B cell (primary cell): Measurements from ENCODE around the gene NONO. TPM values are rescaled to one million over a fixed set of nuclear protein-coding genes. Genes with fewer than 3 reads are reported as not detected.

ENCODE experiments used
- ATAC-seq: fragments of 200-7000 bp; cut with Tn5 transposase; one replicate; pipeline ENCODE4 v1.10.0; 2021; ENCODE audit warnings: low read depth, mild to moderate bottlenecking, moderate number of reproducible peaks, moderate library complexity
- CTCF ChIA-PET: fragments of 350-600 bp; sonication (Branson Sonifier 250); formaldehyde crosslinking; loops from one replicate; lab custom pipeline; 2021; ENCODE audit warnings: antibody characterized with exemption, inconsistent platforms; lab: Charles Lee
- POLR2A ChIA-PET: fragments of 350-600 bp; sonication (Branson Sonifier 250); formaldehyde crosslinking; loops from one replicate; lab custom pipeline; 2021; ENCODE audit warnings: antibody characterized with exemption; lab: Charles Lee
- DNase-seq: peaks from one replicate; pipeline ENCODE4 v3.0.0; 2013
- H2AFZ ChIP-seq: 2 replicates; pipeline ENCODE4 v1.6.1; 2012; ENCODE audit warnings: mild to moderate bottlenecking, low read depth, low read length; ENCODE audit not compliant: insufficient read depth, poor library complexity, severe bottlenecking
- H3K27ac ChIP-seq, 2 donors: 1 replicate in 1 of 2; 2 replicates in 1 of 2; pipeline ENCODE4 v1.5.1; 2012 to 2013; ENCODE audit warnings: low read length in 2 of 2, mild to moderate bottlenecking in 2 of 2, moderate library complexity in 1 of 2
- H3K27me3 ChIP-seq, 4 experiments: fragments of 200-600 bp in 1 of 4; sonication (generic) in 1 of 4; replicated peaks in 1 of 4; 1 replicate in 2 of 4; 2 replicates in 2 of 4; pipeline versions ENCODE4 v1.6.1 to v1.7.0; 2013 to 2016; ENCODE audit warnings: low read length in 3 of 4, mild to moderate bottlenecking in 2 of 4, mixed read lengths in 1 of 4, moderate library complexity in 1 of 4; ENCODE audit not compliant: insufficient read depth in 4 of 4, control insufficient read depth in 3 of 4; ENCODE audit errors: control extremely low read depth in 1 of 4
- H3K36me3 ChIP-seq, 2 experiments: replicated peaks in 1 of 2; 1 replicate in 1 of 2; 2 replicates in 1 of 2; pipeline versions ENCODE4 v1.6.1 to v1.7.1; 2013; ENCODE audit warnings: low read length in 1 of 2; ENCODE audit not compliant: insufficient read depth in 2 of 2, control insufficient read depth in 1 of 2; ENCODE audit errors: control extremely low read depth in 1 of 2, extremely low read depth in 1 of 2
- H3K4me1 ChIP-seq, 2 donors: fragments of 200-600 bp in 1 of 2; sonication (generic) in 1 of 2; 1 replicate in 1 of 2; 2 replicates in 1 of 2; pipeline versions ENCODE4 v1.5.1 to v1.6.1; 2013 to 2017; ENCODE audit warnings: low read length in 2 of 2; ENCODE audit not compliant: control insufficient read depth in 2 of 2, insufficient read depth in 2 of 2
- H3K4me2 ChIP-seq: replicated peaks from 2 replicates; pipeline ENCODE3; 2012; ENCODE audit warnings: mild to moderate bottlenecking, low read depth, low read length; ENCODE audit not compliant: poor library complexity, severe bottlenecking
- H3K4me3 ChIP-seq, 5 experiments: fragments of 200-600 bp in 1 of 5; sonication (generic) in 1 of 5; 1 replicate in 3 of 5; 2 replicates in 2 of 5; pipeline versions ENCODE4 v1.5.1 to v1.7.0; 2011 to 2016; ENCODE audit warnings: low read length in 4 of 5, mild to moderate bottlenecking in 4 of 5, low read depth in 2 of 5, control low read depth in 1 of 5, moderate library complexity in 1 of 5; ENCODE audit not compliant: insufficient read depth in 1 of 5; ENCODE audit errors: control extremely low read depth in 1 of 5, extremely low read depth in 1 of 5
- H3K79me2 ChIP-seq: fragments of 200-600 bp; sonication (generic); one replicate; pipeline ENCODE4 v1.6.0; 2016; ENCODE audit warnings: low read length; ENCODE audit not compliant: control insufficient read depth, insufficient read depth
- H3K9ac ChIP-seq: fragments of 200-600 bp; sonication (generic); 2 replicates; pipeline ENCODE4 v1.6.1; 2017; ENCODE audit warnings: mild to moderate bottlenecking, low read length, moderate library complexity
- H3K9me3 ChIP-seq, 3 donors: one replicate each; pipeline versions ENCODE4 v1.6.1 to v1.7.1; 2013; ENCODE audit warnings: low read length in 2 of 3; ENCODE audit not compliant: control insufficient read depth in 2 of 3, insufficient read depth in 1 of 3; ENCODE audit errors: control extremely low read depth in 1 of 3
- H4K20me1 ChIP-seq: 2 replicates; pipeline ENCODE4 v1.6.0; 2012; ENCODE audit warnings: mild to moderate bottlenecking, low read length; ENCODE audit not compliant: insufficient read depth, control insufficient read depth, poor library complexity, severe bottlenecking
- H3K27ac Mint-ChIP-seq: one replicate; pipeline ENCODE4 v1.8.0; 2021; ENCODE audit warnings: mixed read lengths
- H3K27me3 Mint-ChIP-seq: one replicate; pipeline ENCODE4 v1.8.0; 2021; ENCODE audit warnings: mixed read lengths
- H3K4me1 Mint-ChIP-seq: one replicate; pipeline ENCODE4 v1.8.0; 2021; ENCODE audit warnings: mixed read lengths
- H3K4me3 Mint-ChIP-seq: one replicate; pipeline ENCODE4 v1.8.0; 2021; ENCODE audit warnings: mixed read lengths
- H3K9me3 Mint-ChIP-seq: one replicate; pipeline ENCODE4 v1.8.0; 2022; ENCODE audit warnings: mixed read lengths; ENCODE audit not compliant: insufficient read depth
- CTCF ChIP-seq: fragments of 200-600 bp; IDR thresholded peaks from one replicate; pipeline ENCODE4 v1.8.0; 2022; ENCODE audit warnings: antibody characterized with exemption, mild to moderate bottlenecking
- EZH2 ChIP-seq: IDR thresholded peaks from 2 replicates; pipeline ENCODE4 v1.6.1; 2012; ENCODE audit warnings: borderline replicate concordance, low read depth, mild to moderate bottlenecking, moderate library complexity, low read length; ENCODE audit not compliant: insufficient read depth, poor library complexity, severe bottlenecking
- WGBS: methylation state at CpG from one replicate; pipeline ENCODE4 v1.1.5; 2013; ENCODE audit warnings: missing lambda C conversion rate; ENCODE audit not compliant: insufficient coverage; 5-methylcytosine and 5-hydroxymethylcytosine counted together
- intact Hi-C: fragments of 100-400 bp; cut with micrococcal nuclease; formaldehyde crosslinking; loops from one replicate; pipeline ENCODE4 v1.10.0; 2022
- polyA plus RNA-seq: library from polyadenylated mRNA; depleted of rRNA; stranded (reverse); fragments of >200 nt; gene quantifications from 2 replicates; pipeline ENCODE4 v1.2.3, GENCODE V29; 2012
- total RNA-seq, 2 donors: library from RNA; stranded (reverse); fragments of 120-200 nt in 1 of 2; gene quantifications; 1 replicate in 1 of 2; 2 replicates in 1 of 2; pipeline versions ENCODE4 v1.2.3 to v1.2.4, GENCODE V29; 2013 to 2022

NONO gene
- total and polyA plus RNA-seq, 2 donors (not counting 1 experiment from before 2014, with no cell fraction given), result 112 to 286 TPM

GRCh38 chrX:71282514-71283402 is 677 bp upstream of the NONO start:
- TF ChIP-seq CTCF (no peak), EZH2 (no peak)
- H3K9me3 ChIP-seq, result no peaks in the 10 kb centered on the region
- no peaks in the 10 kb centered on the region for H4K20me1 ChIP-seq
- DNase-seq, result no peak
- H3K36me3 ChIP-seq, result no peaks in the 10 kb centered on the region
- Mint-ChIP-seq H3K27me3 (no peaks in the 10 kb centered on the region), H3K4me3 (peak overlapping the region; percentile 95), H3K4me1 (peaks cover 22% of the 10 kb centered on the region), H3K9me3 (no peaks in the 10 kb centered on the region), H3K27ac (peak overlapping the region; percentile 98)
- peak overlapping the region; percentile 94 to 95 for H3K27ac ChIP-seq
- H2AFZ ChIP-seq, result peak overlapping the region; percentile 82
- peak overlapping the region; percentile 84 for H3K9ac ChIP-seq
- H3K4me2 ChIP-seq, result peak overlapping the region; percentile 76
- peak overlapping the region; percentile 41 to 83 (median 59) for H3K4me3 ChIP-seq
- no peaks in the 10 kb centered on the region for H3K27me3 ChIP-seq
- H3K4me1 ChIP-seq, result peaks cover 16 to 17% of the 10 kb centered on the region in 2 donors
- CTCF ChIA-PET, result interaction anchor here (0.9 to 2.1 kb wide), 6 partner anchors 28 to 103 kb away, joined by 3 to 14 read pairs (median 4); partner anchors contain the start of genes TAF1 and ZMYM3
- H3K79me2 ChIP-seq, result peaks cover 35% of the 10 kb centered on the region
- ATAC-seq, result peak; percentile 39
- POLR2A ChIA-PET, result interaction anchor here (0.5 to 1.8 kb wide), 6 partner anchors 22 to 962 kb away, joined by 3 to 40 read pairs (median 14); partner anchors contain the start of genes TAF1 and ZMYM3
- 0% methylated on average over 7 of the region's 16 CpGs for WGBS
- intact Hi-C loops, result loop anchor here (1.0 kb wide), 5 partner anchors 28 to 214 kb away; partner anchors contain the start of genes MED12, SNX12, TAF1 and ZMYM3

GRCh38 chrX:71285929-71286328 is 2.5 kb downstream of the NONO start:
- Histone ChIP-seq H3K4me3 (no peak overlapping the region), H3K27me3 (no peaks in the 10 kb centered on the region), H2AFZ (no peak overlapping the region), H3K9ac (peak overlapping the region; percentile 84), H3K4me2 (peak overlapping the region; percentile 76), H3K9me3 (no peaks in the 10 kb centered on the region), H3K27ac (no peak overlapping the region), H3K79me2 (peaks cover 62% of the 10 kb centered on the region), H3K4me1 (peaks cover 16 to 21% of the 10 kb centered on the region in 2 donors), H3K36me3 (peaks cover 0 to 8% of the 10 kb centered on the region in 2 experiments), H4K20me1 (peaks cover 9% of the 10 kb centered on the region)
- DNase-seq (no peak), ATAC-seq (no peak)
- Mint-ChIP-seq H3K27me3 (no peaks in the 10 kb centered on the region), H3K4me3 (peak overlapping the region; percentile 60), H3K27ac (no peak overlapping the region), H3K9me3 (no peaks in the 10 kb centered on the region), H3K4me1 (peaks cover 27% of the 10 kb centered on the region)
- TF ChIP-seq EZH2, result no peak
- no peak for TF ChIP-seq CTCF
- intact Hi-C loops, result no loop called here
- ChIA-PET POLR2A (interaction anchor here (0.5 kb wide), 1 partner anchor 28 kb away, joined by 5 read pairs; no protein-coding TSS in a partner anchor), CTCF (no interaction called here)
